Inflammatory macrophage (primary cell): Measurements from ENCODE around the gene LRFN2.

Source experiments
- DNase-seq, 2 donors: peaks; one replicate each; pipeline ENCODE4 v3.0.0-alpha.2; 2020 to 2022

The LRFN2 gene

DNA sequence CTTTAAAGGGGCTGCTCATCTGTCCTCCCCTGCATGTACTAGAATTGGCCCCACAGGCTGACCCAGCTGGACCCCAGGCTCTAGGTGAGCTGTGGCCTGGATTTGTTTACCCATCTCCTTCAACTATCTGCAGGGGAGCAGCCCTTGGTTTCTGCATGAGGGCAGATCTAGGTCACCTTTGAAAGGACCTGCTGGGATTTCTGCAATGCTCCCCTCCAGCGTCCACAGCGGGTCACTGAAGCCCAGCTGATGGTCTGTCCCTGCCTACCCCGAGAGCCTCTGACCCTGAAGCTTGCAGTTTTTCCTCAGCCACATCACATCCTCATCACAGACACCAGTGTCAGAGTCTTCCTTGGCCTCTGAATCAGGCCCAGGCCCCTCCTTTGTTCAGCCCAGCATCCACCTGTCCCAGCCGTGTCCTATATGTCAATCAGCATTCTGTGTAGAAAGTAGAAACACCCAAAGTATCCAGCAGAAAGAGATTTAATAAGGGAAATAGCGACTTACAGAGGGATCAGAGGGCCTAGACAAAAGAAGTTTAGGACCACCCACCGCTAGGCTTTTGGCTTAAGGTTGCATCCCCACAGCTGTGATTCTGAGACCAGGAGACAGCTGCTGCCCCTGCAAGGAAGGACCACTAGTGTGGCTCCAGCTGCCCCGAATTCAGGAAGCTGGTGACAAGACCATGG lies 243.1 kb downstream of the LRFN2 start:
- DNase-seq, result no peak

DNA sequence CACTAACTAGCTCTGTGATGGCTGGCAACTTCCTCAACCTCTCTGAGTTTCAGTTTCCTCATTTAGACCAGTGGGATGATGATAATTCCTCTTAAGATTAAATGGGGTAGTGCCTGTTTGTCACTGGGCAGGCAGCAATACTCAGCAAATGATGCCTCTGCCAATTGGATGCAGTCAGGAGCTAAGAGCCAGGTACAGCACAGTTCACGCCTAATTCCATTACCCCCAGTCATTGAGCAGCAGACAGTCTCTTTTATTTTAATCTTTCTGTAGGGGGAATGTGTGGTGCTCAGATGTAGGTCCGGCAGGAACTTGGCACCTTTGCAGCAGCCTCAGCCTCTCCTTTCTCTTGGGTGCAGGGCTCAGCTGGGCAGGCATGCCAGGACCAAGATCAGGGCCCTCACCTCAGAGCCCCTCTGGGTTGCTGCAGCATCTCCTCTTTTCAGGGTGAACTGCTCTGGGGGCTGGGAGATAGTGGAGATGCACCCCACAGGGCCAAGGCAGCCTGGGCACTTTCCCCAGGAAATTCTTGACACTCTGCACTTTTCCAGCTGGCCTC lies 243.8 kb downstream of the LRFN2 start:
- DNase-seq, result peak; percentile 9 to 17

DNA sequence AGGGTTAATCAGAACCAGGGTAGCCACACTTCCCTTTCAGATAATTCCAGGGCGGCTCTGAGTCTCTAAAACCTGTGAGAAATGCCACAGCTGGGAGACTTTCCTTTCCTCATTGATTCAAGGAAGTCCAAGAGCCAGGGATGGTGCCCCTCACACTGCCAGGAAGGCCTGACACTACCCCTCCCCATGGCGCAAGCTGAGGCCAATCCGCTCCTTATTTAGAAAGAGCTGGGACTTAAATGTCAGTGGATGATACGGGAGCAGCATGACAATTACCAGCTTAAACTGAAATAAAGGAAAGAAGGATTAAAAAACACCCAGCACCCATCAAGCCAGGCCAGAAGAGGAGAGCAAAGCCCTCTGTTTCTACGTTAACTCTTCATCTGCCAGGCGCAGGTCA lies 244.4 kb downstream of the LRFN2 start:
- DNase-seq, result no peak

DNA sequence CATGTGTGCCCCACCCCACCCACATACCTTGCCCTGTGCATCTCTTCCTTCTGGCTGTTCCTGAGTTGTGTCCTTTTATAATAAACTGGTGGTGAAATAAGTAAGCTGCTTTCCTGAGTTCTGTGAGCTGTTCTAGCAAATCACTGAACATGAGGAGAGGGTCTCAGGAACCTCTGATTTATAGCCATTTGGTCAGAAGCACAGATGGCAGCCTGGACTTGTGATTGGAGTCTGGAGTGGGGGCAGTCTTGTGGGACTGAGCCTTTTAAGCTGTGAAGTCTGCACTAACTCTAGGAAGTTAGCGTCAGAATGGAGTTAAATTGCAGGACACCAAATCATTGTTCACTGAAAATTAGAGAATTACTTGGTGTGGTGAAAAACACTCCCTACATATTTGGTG lies 245.4 kb downstream of the LRFN2 start:
- DNase-seq, result no peak
